ENCODE results near the gene SHLD3. TPM values are rescaled to one million over a fixed set of nuclear protein-coding genes. Genes with fewer than 3 reads are reported as not detected.

The SHLD3 gene
- total RNA-seq, 4 donors from 2014 or later, result 1.1 to 4.8 (median 3.8) TPM

DNA sequence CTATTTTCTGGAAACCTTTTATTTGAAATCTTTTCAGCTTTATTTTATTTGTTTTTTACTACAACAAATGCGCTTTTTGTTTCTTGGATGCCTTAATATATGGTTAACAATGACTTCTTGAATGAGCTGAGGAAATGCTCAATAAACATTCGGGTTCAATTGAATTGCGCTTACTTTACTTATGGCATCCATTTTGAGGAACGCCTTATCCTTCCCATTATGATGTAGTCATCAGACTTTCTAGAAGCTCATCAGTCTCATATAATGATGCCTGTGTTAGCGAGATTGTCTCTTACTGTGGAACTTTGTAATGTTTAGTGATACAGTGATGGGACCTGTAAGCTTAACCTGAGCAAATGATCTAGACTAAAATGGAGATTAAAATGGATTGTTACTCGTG is 916 bp downstream of the SHLD3 start:
- WGBS, 2 donors (ENCODE audit: low coverage in 1 of 2), result 55 to 59% methylated on average over 4 to 6 of the region's 6 CpGs
- H3K27ac ChIP-seq, result peak overlapping the region in 3 of 4 donors; percentile 18 to 88 (median 79)
- peaks cover 0 to 12% of the 10 kb centered on the region in 2 donors for H3K36me3 ChIP-seq
- H3K4me3 ChIP-seq, result peak overlapping the region; percentile 61 to 87
- no peaks in the 10 kb centered on the region for H3K27me3 ChIP-seq
- H3K9me3 ChIP-seq, result no peaks in the 10 kb centered on the region
- H3K4me1 ChIP-seq, result peaks cover 16 to 48% (median 22%) of the 10 kb centered on the region in 3 donors
- TF ChIP-seq, protein P1, sequence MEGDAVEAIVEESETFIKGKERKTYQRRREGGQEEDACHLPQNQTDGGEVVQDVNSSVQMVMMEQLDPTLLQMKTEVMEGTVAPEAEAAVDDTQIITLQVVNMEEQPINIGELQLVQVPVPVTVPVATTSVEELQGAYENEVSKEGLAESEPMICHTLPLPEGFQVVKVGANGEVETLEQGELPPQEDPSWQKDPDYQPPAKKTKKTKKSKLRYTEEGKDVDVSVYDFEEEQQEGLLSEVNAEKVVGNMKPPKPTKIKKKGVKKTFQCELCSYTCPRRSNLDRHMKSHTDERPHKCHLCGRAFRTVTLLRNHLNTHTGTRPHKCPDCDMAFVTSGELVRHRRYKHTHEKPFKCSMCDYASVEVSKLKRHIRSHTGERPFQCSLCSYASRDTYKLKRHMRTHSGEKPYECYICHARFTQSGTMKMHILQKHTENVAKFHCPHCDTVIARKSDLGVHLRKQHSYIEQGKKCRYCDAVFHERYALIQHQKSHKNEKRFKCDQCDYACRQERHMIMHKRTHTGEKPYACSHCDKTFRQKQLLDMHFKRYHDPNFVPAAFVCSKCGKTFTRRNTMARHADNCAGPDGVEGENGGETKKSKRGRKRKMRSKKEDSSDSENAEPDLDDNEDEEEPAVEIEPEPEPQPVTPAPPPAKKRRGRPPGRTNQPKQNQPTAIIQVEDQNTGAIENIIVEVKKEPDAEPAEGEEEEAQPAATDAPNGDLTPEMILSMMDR (IDR thresholded peaks at IDR 0.05), result no peak
- no peak for TF ChIP-seq EP300 (IDR thresholded peaks at IDR 0.05)
- no peak for TF ChIP-seq POLR2AphosphoS5 (IDR thresholded peaks at IDR 0.05)
- TF ChIP-seq POLR2A (IDR thresholded peaks at IDR 0.05), result no peak
- ATAC-seq, result no peak

DNA sequence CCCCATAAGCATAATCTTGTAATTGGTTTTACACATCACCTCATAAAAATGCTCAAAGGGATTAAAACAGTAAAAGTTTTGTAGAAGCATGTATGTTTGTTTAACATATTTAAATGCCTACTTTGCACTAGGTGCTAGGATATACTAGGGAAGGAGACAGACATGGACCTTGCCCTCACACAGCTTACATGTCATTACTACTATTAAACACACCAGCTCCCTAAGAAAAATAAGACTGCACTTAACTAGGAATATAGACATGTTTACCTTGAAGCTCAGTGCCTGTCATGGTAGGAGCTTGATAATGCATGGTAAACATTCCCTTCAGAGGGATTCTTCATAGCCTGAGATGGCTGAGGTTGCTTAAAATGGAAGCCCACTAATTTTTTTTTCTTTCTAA is 6.2 kb downstream of the SHLD3 start:
- Histone ChIP-seq H3K27ac (no peak overlapping the region), H3K4me3 (no peak overlapping the region), H3K9me3 (no peaks in the 10 kb centered on the region), H3K4me1 (peaks cover 2 to 14% (median 3%) of the 10 kb centered on the region in 3 donors), H3K27me3 (no peaks in the 10 kb centered on the region), H3K36me3 (peaks cover 0 to 18% of the 10 kb centered on the region in 2 donors)
- no peak for TF ChIP-seq POLR2AphosphoS5 (IDR thresholded peaks at IDR 0.05)
- TF ChIP-seq POLR2A (IDR thresholded peaks at IDR 0.05), result no peak
- TF ChIP-seq, protein P1 (IDR thresholded peaks at IDR 0.05), result no peak
- no peak for TF ChIP-seq EP300 (IDR thresholded peaks at IDR 0.05)
- no peak for ATAC-seq

DNA sequence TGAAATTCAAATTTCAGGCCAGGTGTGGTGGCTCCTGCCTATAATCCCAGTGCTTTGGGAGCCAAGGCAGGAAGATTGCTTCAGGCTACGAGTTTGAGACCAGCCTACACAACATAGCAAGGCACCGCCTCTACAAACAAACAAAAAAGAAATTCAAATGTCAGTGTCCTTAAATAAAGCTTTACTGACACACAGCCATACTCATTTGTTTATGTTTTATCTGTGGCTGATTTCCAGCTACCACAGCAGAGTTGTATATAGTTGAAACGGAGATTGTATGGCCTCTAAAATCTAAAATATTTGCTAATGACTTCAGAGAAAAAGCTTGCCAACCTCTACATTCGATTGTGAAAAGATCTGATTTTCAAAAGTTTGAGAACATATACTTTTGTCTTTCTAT is 15.4 kb downstream of the SHLD3 start:
- 88 to 92% methylated on average over 4 of the region's 4 CpGs for WGBS, 2 donors (ENCODE audit: low coverage in 1 of 2)
- no peak overlapping the region for H3K27ac ChIP-seq
- H3K4me1 ChIP-seq, result no peaks in the 10 kb centered on the region
- TF ChIP-seq POLR2A (IDR thresholded peaks at IDR 0.05) (no peak), EP300 (IDR thresholded peaks at IDR 0.05) (no peak), POLR2AphosphoS5 (IDR thresholded peaks at IDR 0.05) (no peak)
- TF ChIP-seq, protein P1 (IDR thresholded peaks at IDR 0.05), result no peak
- no peak overlapping the region for H3K4me3 ChIP-seq
- no peaks in the 10 kb centered on the region for H3K27me3 ChIP-seq
- ATAC-seq, result no peak
- no peaks in the 10 kb centered on the region for H3K9me3 ChIP-seq
- H3K36me3 ChIP-seq, result peaks cover 2 to 78% of the 10 kb centered on the region in 2 donors

DNA sequence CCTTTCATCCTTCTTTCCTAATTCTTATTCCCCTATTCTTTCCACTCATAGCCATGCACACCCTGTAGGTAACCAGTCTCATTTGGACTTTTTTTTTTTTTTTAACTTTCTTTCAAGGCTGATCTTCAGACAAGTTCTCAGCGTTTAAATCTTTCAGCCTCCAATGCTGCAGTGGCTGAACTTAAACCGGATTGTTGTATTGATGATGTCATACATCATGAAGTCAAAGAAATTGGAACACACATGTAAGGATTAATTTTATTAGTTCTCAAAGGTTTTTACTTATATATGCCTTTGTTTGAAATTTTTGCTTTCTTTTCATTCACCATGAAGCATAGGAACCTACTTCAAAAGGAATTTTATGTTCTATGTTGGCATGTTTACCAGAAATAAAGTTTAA is 22.1 kb downstream of the SHLD3 start:
- Histone ChIP-seq H3K27ac (no peak overlapping the region), H3K4me3 (no peak overlapping the region), H3K4me1 (no peaks in the 10 kb centered on the region), H3K27me3 (no peaks in the 10 kb centered on the region), H3K9me3 (no peaks in the 10 kb centered on the region), H3K36me3 (peaks cover 0 to 74% of the 10 kb centered on the region in 2 donors)
- no peak for ATAC-seq
- TF ChIP-seq, protein P1 (IDR thresholded peaks at IDR 0.05), result no peak
- TF ChIP-seq POLR2AphosphoS5 (IDR thresholded peaks at IDR 0.05) (no peak), POLR2A (IDR thresholded peaks at IDR 0.05) (no peak), EP300 (IDR thresholded peaks at IDR 0.05) (no peak)
- 71 to 73% methylated on average over 1 to 2 of the region's 2 CpGs for WGBS, 2 donors (ENCODE audit: low coverage in 1 of 2)

DNA sequence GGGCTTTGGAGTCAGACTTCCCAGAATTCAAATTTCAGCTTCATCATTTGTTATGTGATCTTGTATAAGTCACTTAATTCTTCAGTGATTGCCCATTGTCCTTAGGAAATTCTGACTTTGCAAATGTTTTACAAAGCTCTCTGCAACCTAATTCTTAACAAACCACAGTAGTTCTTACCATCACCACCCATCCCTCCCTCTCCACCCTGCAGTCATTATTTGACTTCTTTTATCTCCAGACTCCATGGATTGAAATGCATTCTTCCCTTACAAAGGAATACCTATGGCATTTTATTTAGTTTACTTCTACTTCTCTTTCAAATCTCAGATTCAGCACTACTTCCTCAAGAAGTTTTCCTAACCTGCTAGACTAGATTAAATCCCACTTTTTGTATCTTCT is 23.1 kb downstream of the SHLD3 start:
- Histone ChIP-seq H3K4me1 (no peaks in the 10 kb centered on the region), H3K9me3 (no peaks in the 10 kb centered on the region), H3K4me3 (no peak overlapping the region), H3K36me3 (peaks cover 0 to 71% of the 10 kb centered on the region in 2 donors), H3K27me3 (no peaks in the 10 kb centered on the region), H3K27ac (no peak overlapping the region)
- ATAC-seq, result no peak
- TF ChIP-seq POLR2AphosphoS5 (IDR thresholded peaks at IDR 0.05), result no peak
- TF ChIP-seq POLR2A (IDR thresholded peaks at IDR 0.05), result no peak
- TF ChIP-seq, protein P1 (IDR thresholded peaks at IDR 0.05), result no peak
- no peak for TF ChIP-seq EP300 (IDR thresholded peaks at IDR 0.05)
